Cerebellar cortex (tissue), 1 donor: ENCODE results near the gene RAB1B.

Source experiments
- DNase-seq: peaks from one replicate; pipeline ENCODE4 v3.0.0-alpha.2; 2015; ENCODE audit warnings: low spot score

The RAB1B gene

DNA sequence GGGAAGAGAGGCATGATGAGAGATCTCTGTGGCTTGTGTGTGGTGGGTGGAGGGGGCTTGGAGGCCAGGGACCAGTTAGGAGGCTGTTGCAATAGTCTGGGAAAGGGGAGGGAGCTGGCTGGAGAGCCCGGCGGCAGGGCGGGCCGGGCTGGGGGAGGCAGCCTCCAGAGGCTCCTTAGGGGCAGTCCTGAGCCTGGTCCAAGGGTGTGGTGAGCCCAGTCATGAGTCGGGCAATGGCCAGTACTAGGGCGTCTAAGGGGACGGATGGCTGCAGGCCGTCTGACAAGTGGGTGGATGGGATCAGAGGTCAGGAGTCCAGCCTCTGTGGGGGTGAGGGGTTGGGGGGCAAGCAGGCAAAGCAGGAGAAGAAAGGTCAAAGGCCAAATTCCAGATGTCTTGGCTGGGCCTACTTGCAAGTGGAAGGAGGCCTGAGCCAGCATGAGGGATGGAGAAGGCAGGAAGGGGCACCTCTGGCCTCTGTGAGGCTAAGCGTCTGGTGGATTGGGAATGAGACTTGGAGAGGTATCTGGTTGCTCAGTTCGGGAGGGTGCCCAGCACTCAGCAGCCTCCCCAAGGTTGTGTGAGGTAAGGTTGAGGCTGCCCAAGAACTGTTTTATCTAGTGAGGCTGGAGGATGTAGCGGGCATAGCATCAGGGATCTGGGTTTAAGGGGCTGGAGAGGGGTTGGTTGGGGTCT is 54.4 kb downstream of the RAB1B start:
- DNase-seq = no peak

GRCh38 chr11:66323684-66324083 is 55.2 kb downstream of the RAB1B start:
- DNase-seq = no peak

DNA sequence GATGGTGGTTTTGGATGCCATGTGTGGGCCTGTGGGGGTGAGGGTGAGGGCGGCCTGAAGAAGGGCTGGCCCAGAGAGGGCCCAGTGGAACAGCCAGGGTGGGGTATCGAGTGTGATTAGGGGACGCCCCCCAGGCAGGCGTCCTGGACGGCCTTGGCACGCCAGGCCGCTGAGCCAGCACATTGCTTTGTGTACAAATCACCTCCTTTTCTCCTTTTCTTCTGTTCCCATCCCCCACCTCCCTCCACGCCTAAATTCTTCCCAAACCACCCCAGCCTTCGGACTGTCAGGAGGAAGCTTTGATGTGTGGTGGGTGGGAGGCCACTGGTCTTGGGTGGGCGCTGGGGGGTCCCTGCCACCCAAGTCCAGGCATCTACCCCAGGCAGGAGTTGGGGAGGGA is 56.2 kb downstream of the RAB1B start:
- DNase-seq = no peak

DNA sequence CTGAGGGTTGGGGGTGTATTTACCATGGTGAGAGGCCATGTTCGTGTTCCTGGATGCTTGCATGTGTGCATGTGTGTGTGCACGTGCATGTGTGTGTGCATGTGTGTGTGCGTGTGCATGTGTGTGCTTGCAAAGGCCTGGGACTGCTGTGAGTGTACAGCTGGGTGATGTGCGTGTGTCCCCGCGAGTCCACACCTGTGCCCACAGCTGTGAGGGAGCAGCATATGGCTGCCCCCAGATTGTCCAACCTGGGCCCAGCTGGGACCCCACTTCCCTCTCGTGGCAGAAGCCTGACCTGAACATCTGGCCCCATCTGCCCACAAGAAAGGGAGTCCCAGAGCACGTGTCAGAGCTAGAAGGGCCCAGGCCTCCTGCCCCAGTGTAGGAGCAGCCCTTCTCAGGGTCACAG is 56.8 kb downstream of the RAB1B start:
- no peak for DNase-seq

GRCh38 chr11:66326261-66327111 is 58.0 kb downstream of the RAB1B start:
- no peak for DNase-seq
